Neural crest cell (in vitro differentiated cells): Measurements from ENCODE around the gene C17orf75. TPM values are rescaled to one million over a fixed set of nuclear protein-coding genes. Genes with fewer than 3 reads are reported as not detected.
"Not testable (repeated sequence)": the region's sequence is repeated elsewhere in the genome, so short reads cannot be mapped to it uniquely, and the experiment has no call there.

Experiments
- DNase-seq: peaks from one replicate; pipeline ENCODE4 v3.0.0; 2021; ENCODE audit warnings: low read depth, mixed read lengths, low spot score
- H3K27ac Mint-ChIP-seq: one replicate; pipeline ENCODE4 v1.8.0; 2021; ENCODE audit warnings: mild to moderate bottlenecking, mixed read lengths; ENCODE audit not compliant: unreplicated experiment
- H3K27me3 Mint-ChIP-seq: 2 replicates; pipeline ENCODE4 v1.8.0; 2021; ENCODE audit warnings: low read depth, mild to moderate bottlenecking, mixed read lengths
- H3K36me3 Mint-ChIP-seq: 2 replicates; pipeline ENCODE4 v1.8.0; 2021; ENCODE audit warnings: low read depth, mild to moderate bottlenecking, mixed read lengths
- H3K4me1 Mint-ChIP-seq: 2 replicates; pipeline ENCODE4 v1.8.0; 2021; ENCODE audit warnings: mixed read lengths
- H3K4me3 Mint-ChIP-seq: one replicate; pipeline ENCODE4 v1.8.0; 2021; ENCODE audit warnings: mild to moderate bottlenecking, mixed read lengths
- H3K9me3 Mint-ChIP-seq: 2 replicates; pipeline ENCODE4 v1.8.0; 2021; ENCODE audit warnings: mixed read lengths
- total RNA-seq: library from RNA; stranded (reverse); gene quantifications from 2 replicates; pipeline ENCODE4 v1.2.1, GENCODE V29; 2021
- TF ChIP-seq, protein P1 (sequence below): fragments of 200-600 bp; sonication (generic); conservative IDR thresholded peaks from 2 replicates; pipeline ENCODE4 v1.5.0; 2021; ENCODE audit warnings: antibody characterized with exemption, mild to moderate bottlenecking

C17orf75 gene
- total RNA-seq, 1 donor from 2014 or later, result 52.8 TPM

DNA sequence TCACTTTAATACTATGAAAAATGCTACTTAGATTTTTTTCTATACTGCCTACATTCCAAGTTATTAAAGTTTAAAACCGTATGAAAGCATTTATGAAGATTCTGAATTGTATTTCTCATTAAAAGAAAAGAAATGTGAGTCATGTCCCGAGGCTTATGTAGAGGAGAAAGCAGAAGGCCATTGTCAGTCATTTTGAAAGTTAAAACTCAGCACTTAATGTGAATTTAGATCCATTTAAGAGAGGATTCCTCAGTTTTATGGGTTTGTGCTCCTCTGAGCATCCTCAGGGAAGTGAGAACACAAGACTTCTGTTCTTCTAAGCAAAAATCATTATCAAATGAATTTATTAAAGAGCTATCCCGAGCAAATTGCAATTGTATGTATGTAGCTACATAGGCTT, 11.8 kb downstream of the C17orf75 start:
- Mint-ChIP-seq H3K4me3 (no peak overlapping the region), H3K27ac (no peak overlapping the region), H3K27me3 (no peaks in the 10 kb centered on the region), H3K36me3 (peaks cover 11% of the 10 kb centered on the region), H3K4me1 (no peaks in the 10 kb centered on the region), H3K9me3 (no peaks in the 10 kb centered on the region)
- DNase-seq, result no peak
- TF ChIP-seq, protein P1, sequence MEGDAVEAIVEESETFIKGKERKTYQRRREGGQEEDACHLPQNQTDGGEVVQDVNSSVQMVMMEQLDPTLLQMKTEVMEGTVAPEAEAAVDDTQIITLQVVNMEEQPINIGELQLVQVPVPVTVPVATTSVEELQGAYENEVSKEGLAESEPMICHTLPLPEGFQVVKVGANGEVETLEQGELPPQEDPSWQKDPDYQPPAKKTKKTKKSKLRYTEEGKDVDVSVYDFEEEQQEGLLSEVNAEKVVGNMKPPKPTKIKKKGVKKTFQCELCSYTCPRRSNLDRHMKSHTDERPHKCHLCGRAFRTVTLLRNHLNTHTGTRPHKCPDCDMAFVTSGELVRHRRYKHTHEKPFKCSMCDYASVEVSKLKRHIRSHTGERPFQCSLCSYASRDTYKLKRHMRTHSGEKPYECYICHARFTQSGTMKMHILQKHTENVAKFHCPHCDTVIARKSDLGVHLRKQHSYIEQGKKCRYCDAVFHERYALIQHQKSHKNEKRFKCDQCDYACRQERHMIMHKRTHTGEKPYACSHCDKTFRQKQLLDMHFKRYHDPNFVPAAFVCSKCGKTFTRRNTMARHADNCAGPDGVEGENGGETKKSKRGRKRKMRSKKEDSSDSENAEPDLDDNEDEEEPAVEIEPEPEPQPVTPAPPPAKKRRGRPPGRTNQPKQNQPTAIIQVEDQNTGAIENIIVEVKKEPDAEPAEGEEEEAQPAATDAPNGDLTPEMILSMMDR, result no peak

DNA sequence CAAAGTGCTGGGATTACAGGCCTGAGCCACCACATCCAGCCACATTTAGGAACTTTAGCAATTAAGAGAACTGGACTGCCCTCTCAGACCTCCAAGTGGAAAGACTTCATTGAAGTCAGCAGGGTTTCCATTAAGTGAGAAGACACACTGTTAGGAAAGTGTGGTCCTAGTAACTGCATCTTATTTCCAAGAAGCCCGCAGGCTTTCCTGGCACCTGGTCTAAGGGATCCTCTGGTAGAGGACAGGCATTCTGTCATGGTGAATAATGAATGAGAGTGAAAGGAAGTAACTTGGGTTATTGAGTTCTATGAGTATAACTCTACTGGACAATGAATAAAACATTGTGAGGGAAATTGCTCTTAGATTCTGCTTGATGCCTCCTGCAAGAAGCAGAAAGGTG, 14.1 kb downstream of the C17orf75 start:
- peaks cover 3% of the 10 kb centered on the region for H3K36me3 Mint-ChIP-seq

DNA sequence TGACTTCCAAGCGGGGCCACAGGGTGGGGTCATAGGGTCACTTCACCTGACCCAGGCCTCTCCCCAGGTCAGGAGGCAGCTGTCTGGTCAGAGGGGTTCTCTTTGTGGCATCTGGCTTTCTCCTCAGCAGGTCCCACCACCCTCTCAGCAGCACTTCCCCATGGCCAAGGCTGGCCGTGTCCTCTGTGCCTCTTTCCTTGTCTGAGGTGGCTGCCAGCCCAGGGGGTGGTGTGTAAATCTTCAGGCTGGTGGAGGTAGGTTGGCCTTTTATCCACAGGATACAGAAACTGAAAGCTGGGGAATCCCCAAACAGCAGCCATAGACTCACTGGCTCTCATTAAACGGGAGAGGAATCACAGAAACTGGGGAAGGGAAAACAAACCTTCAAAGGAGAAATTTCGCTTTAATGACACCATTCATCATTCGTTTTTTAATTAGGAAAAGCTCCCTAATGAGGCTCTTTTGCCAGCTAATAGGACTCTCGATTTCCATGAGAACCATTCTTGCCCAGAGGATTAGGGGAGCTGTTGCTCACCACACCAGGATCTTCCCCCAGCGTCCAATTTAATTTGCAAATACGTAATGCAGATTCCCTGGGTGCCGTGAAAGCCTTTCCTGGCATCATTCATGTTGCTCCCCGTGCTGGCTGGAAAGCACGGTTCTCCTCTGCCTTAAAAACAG, 18.0 kb downstream of the C17orf75 start:
- TF ChIP-seq, protein P1, result no peak
- no peaks in the 10 kb centered on the region for H3K36me3 Mint-ChIP-seq
- no peak overlapping the region for H3K27ac Mint-ChIP-seq
- H3K9me3 Mint-ChIP-seq, result no peaks in the 10 kb centered on the region
- no peak for DNase-seq
- no peak overlapping the region for H3K4me3 Mint-ChIP-seq
- H3K4me1 Mint-ChIP-seq, result peaks cover 3% of the 10 kb centered on the region
- no peaks in the 10 kb centered on the region for H3K27me3 Mint-ChIP-seq

More for the DNA sequence above, 14.1 kb downstream of the C17orf75 start:
- DNase-seq, result no peak
- H3K9me3 Mint-ChIP-seq, result no peaks in the 10 kb centered on the region
- no peak overlapping the region for H3K27ac Mint-ChIP-seq
- no peak overlapping the region for H3K4me3 Mint-ChIP-seq
- TF ChIP-seq, protein P1, result no peak
- H3K27me3 Mint-ChIP-seq, result no peaks in the 10 kb centered on the region
- no peaks in the 10 kb centered on the region for H3K4me1 Mint-ChIP-seq

DNA sequence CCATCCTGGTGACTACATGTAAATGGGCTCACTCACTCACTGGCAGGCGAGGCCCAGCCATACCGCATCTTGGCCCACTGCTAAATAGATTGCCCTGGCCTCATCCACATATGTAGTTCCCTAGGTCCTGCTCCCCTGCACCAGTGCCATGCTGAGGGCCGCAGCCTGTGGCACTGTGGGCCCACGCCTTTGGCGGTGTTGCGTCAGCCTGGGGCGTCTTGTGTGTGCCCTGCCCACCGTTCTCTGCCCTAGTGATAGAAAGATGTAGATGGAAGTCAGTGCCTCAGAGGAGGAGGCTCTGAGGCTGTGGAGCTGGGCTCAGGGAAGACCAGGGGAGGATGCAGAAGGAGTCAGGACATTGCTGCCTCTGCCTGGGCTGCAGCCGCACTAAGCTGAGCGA, 18.9 kb downstream of the C17orf75 start:
- Mint-ChIP-seq H3K36me3 (no peaks in the 10 kb centered on the region), H3K4me3 (no peak overlapping the region), H3K9me3 (no peaks in the 10 kb centered on the region), H3K4me1 (peaks cover 3% of the 10 kb centered on the region), H3K27me3 (no peaks in the 10 kb centered on the region), H3K27ac (peak overlapping the region; percentile 39)
- DNase-seq, result no peak
- TF ChIP-seq, protein P1, result no peak

DNA sequence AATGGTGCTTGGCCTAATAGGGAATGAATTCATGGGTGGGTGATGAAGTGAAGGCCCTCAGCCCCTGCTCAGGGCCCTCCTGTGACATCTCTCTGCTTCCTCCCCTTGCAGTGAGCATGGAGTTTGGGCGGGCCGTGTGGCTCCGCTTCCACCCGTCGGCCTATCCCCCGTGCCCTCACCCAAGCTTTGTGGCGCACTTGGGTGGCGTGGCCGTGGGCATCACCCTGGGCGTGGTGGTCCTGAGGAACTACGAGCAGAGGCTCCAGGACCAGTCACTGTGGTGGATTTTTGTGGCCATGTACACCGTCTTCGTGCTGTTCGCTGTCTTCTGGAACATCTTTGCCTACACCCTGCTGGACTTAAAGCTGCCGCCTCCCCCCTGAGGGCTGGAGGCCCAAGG, 21.1 kb downstream of the C17orf75 start:
- TF ChIP-seq, protein P1, result no peak
- Mint-ChIP-seq H3K9me3 (no peaks in the 10 kb centered on the region), H3K27ac (no peak overlapping the region), H3K4me1 (peaks cover 12% of the 10 kb centered on the region), H3K4me3 (no peak overlapping the region), H3K27me3 (peaks cover under 1% of the 10 kb centered on the region), H3K36me3 (no peaks in the 10 kb centered on the region)
- DNase-seq, result no peak

DNA sequence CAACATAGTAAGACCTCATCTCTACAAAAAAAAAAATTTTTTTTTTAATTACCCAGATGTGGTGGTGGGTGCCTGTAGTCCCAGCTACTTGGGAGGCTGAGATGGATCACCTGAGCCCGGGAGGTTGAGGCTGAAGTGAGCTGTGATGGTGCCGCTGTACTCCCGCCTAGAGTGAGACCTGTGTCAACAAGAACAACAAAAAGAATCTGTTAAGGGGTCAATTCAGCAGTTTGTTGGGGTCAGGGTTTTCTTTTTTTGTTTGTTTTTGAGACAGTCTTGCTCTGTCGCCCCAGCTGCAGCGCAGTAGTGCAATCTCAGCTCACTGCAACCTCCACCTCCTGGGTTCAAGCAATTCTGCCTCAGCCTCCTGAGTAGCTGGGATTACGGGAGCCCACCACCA, 21.9 kb downstream of the C17orf75 start:
- H3K36me3 Mint-ChIP-seq, H3K4me3 Mint-ChIP-seq, DNase-seq, H3K27ac Mint-ChIP-seq, H3K27me3 Mint-ChIP-seq, H3K9me3 Mint-ChIP-seq: not testable (repeated sequence)
- H3K4me1 Mint-ChIP-seq, result peaks cover 20% of the 10 kb centered on the region
